Measurements from ENCODE around the gene FGD6. TPM values are rescaled to one million over a fixed set of nuclear protein-coding genes. Genes with fewer than 3 reads are reported as not detected.

FGD6 gene
- polyA plus RNA-seq, 1 donor (not counting 4 experiments of a cell fraction or from before 2014, with no cell fraction given): 54.2 TPM

DNA sequence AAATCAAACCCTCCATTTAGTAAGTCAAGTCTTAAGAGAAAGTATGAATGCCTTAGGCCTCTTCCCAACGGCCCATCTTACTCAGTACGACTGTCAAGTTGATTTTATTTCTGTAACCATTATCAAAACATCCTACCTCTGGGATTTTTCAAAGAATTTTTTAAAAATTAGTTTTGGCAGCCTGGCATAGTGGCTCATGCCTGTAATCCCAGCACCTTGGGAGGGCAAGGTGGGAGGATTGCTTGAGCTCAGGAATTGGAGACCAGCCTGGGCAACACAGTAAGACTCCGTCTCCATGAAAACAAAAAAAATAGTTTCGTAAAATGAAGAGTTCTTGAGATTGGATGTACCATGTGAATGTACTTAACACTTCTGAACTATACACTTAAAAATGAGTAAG lies 4.1 kb downstream of the FGD6 start:
- DNase-seq (ENCODE audit: low read depth, low spot score) (no peak), FAIRE-seq (no peak)
- Histone ChIP-seq H3K27me3 (ENCODE audit: control insufficient read depth, extremely low read depth, insufficient read depth, low read length) (no peaks in the 10 kb centered on the region), H3K27ac (ENCODE audit: control insufficient read depth, insufficient read depth, low read length) (peak overlapping the region; percentile 98), H3K79me2 (ENCODE audit: control insufficient read depth, insufficient read depth, low read length) (peaks cover 92% of the 10 kb centered on the region), H3K4me3 (ENCODE audit: control insufficient read depth in 2 of 3, extremely low read depth in 1 of 3, insufficient read depth in 2 of 3, low read depth in 1 of 3, low read length in 3 of 3) (peak overlapping the region in 2 of 3 experiments; percentile 35 to 97), H2AFZ (ENCODE audit: control insufficient read depth, low read length) (no peak overlapping the region), H3K4me2 (ENCODE audit: control insufficient read depth, extremely low read depth, insufficient read depth, low read depth, low read length) (peak overlapping the region; percentile 94), H3K4me1 (ENCODE audit: control insufficient read depth, extremely low read depth, insufficient read depth, low read length) (peaks cover 32% of the 10 kb centered on the region), H4K20me1 (ENCODE audit: control insufficient read depth, extremely low read depth, insufficient read depth, low read length) (no peaks in the 10 kb centered on the region), H3K9ac (ENCODE audit: control insufficient read depth, extremely low read depth, insufficient read depth, low read length) (peak overlapping the region; percentile 17), H3K36me3 (ENCODE audit: control insufficient read depth in 2 of 2, extremely low read depth in 1 of 2, insufficient read depth in 2 of 2, low read length in 2 of 2) (peaks cover 7 to 14% of the 10 kb centered on the region in 2 experiments), H3K9me1 (ENCODE audit: control insufficient read depth, extremely low read depth, insufficient read depth, low read length) (no peaks in the 10 kb centered on the region), H3K9me3 (ENCODE audit: control insufficient read depth, low read depth, low read length) (no peaks in the 10 kb centered on the region)
- dilution Hi-C loops (cut with MboI; ENCODE audit: extremely low pct_ligation_motif_present, low sequenced_read_pairs): no loop called here
- TF ChIP-seq, protein P1, sequence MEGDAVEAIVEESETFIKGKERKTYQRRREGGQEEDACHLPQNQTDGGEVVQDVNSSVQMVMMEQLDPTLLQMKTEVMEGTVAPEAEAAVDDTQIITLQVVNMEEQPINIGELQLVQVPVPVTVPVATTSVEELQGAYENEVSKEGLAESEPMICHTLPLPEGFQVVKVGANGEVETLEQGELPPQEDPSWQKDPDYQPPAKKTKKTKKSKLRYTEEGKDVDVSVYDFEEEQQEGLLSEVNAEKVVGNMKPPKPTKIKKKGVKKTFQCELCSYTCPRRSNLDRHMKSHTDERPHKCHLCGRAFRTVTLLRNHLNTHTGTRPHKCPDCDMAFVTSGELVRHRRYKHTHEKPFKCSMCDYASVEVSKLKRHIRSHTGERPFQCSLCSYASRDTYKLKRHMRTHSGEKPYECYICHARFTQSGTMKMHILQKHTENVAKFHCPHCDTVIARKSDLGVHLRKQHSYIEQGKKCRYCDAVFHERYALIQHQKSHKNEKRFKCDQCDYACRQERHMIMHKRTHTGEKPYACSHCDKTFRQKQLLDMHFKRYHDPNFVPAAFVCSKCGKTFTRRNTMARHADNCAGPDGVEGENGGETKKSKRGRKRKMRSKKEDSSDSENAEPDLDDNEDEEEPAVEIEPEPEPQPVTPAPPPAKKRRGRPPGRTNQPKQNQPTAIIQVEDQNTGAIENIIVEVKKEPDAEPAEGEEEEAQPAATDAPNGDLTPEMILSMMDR (optimal IDR thresholded peaks at IDR 0.05 in 1 of 3, IDR thresholded peaks at IDR 0.05 in 1 of 3, conservative IDR thresholded peaks at IDR 0.05 in 1 of 3; ENCODE audit: extremely low read depth in 1 of 3, insufficient read depth in 2 of 3, low read length in 3 of 3): no peak
- TF ChIP-seq EZH2 (IDR thresholded peaks at IDR 0.05; ENCODE audit: low read length): no peak

DNA sequence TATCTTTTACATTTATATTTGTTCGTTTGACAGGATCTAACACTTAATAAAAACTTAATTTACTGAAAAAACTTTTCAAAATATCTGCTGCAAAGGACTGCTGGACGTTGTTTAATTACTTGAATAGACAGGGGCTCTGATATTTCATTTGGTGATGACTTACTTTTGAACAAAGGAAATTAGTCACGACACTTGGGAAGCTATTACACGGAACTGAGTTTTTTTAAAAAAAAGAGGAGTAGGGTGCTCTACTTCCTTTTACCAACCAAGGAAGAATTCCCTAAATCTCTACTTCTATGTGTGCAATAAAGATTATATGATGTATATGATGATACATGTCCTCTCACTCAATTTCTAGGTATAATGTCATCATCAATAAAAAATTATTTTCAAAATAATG lies 4.7 kb downstream of the FGD6 start:
- Histone ChIP-seq H3K9ac (ENCODE audit: control insufficient read depth, extremely low read depth, insufficient read depth, low read length) (peak overlapping the region; percentile 17), H2AFZ (ENCODE audit: control insufficient read depth, low read length) (no peak overlapping the region), H4K20me1 (ENCODE audit: control insufficient read depth, extremely low read depth, insufficient read depth, low read length) (no peaks in the 10 kb centered on the region), H3K79me2 (ENCODE audit: control insufficient read depth, insufficient read depth, low read length) (peaks cover 96% of the 10 kb centered on the region), H3K36me3 (ENCODE audit: control insufficient read depth in 2 of 2, extremely low read depth in 1 of 2, insufficient read depth in 2 of 2, low read length in 2 of 2) (peaks cover 7 to 14% of the 10 kb centered on the region in 2 experiments), H3K9me1 (ENCODE audit: control insufficient read depth, extremely low read depth, insufficient read depth, low read length) (no peaks in the 10 kb centered on the region), H3K27me3 (ENCODE audit: control insufficient read depth, extremely low read depth, insufficient read depth, low read length) (no peaks in the 10 kb centered on the region), H3K4me3 (ENCODE audit: control insufficient read depth in 2 of 3, extremely low read depth in 1 of 3, insufficient read depth in 2 of 3, low read depth in 1 of 3, low read length in 3 of 3) (peak overlapping the region in 2 of 3 experiments; percentile 35 to 97), H3K4me2 (ENCODE audit: control insufficient read depth, extremely low read depth, insufficient read depth, low read depth, low read length) (peak overlapping the region; percentile 94), H3K27ac (ENCODE audit: control insufficient read depth, insufficient read depth, low read length) (peak overlapping the region; percentile 98), H3K9me3 (ENCODE audit: control insufficient read depth, low read depth, low read length) (no peaks in the 10 kb centered on the region), H3K4me1 (ENCODE audit: control insufficient read depth, extremely low read depth, insufficient read depth, low read length) (peaks cover 32% of the 10 kb centered on the region)
- no peak for TF ChIP-seq EZH2 (IDR thresholded peaks at IDR 0.05; ENCODE audit: low read length)
- TF ChIP-seq, protein P1 (optimal IDR thresholded peaks at IDR 0.05 in 1 of 3, IDR thresholded peaks at IDR 0.05 in 1 of 3, conservative IDR thresholded peaks at IDR 0.05 in 1 of 3; ENCODE audit: extremely low read depth in 1 of 3, insufficient read depth in 2 of 3, low read length in 3 of 3): no peak
- dilution Hi-C loops (cut with MboI; ENCODE audit: extremely low pct_ligation_motif_present, low sequenced_read_pairs): no loop called here
- DNase-seq (ENCODE audit: low read depth, low spot score) (no peak), FAIRE-seq (no peak)

Measured in keratinocyte (primary cell).